Measurements from ENCODE around the gene GIMD1. TPM values are rescaled to one million over a fixed set of nuclear protein-coding genes. Genes with fewer than 3 reads are reported as not detected.
A peak's percentile ranks its signal among the peaks of the same experiment; 100 is the strongest.

GIMD1 gene
- polyA plus RNA-seq, 3 donors: not detected

DNA sequence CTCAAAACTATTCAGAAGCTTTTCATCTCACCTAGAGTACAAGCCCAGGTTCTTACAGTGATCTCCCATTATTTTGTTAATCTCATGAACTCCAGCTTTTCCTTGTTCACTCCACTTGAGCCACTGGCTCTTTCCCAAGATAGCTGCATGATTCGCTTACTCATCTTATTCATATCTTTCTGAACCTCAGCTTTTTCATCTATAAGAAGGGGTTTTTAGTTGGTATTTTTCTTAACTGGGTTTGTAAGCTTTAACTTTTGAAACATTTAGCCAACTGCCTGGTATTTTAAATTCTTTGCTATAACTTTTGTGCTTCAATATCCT, 24.0 kb downstream of the GIMD1 start:
- no CpG with 5 or more reads among the region's 1 CpG for WGBS (ENCODE audit: insufficient coverage)
- Mint-ChIP-seq H3K9me3 (peaks cover 0 to 2% (median 0%) of the 10 kb centered on the region in 7 donors), H3K36me3 (peaks cover 64 to 67% of the 10 kb centered on the region in 2 donors), H3K4me3 (no peak overlapping the region), H3K4me1 (no peaks in the 10 kb centered on the region), H3K27me3 (ENCODE audit: low read depth in 3 of 3) (no peaks in the 10 kb centered on the region), H3K27ac (peak overlapping the region in 1 of 7 donors; percentile 13)
- TF ChIP-seq, protein P1, sequence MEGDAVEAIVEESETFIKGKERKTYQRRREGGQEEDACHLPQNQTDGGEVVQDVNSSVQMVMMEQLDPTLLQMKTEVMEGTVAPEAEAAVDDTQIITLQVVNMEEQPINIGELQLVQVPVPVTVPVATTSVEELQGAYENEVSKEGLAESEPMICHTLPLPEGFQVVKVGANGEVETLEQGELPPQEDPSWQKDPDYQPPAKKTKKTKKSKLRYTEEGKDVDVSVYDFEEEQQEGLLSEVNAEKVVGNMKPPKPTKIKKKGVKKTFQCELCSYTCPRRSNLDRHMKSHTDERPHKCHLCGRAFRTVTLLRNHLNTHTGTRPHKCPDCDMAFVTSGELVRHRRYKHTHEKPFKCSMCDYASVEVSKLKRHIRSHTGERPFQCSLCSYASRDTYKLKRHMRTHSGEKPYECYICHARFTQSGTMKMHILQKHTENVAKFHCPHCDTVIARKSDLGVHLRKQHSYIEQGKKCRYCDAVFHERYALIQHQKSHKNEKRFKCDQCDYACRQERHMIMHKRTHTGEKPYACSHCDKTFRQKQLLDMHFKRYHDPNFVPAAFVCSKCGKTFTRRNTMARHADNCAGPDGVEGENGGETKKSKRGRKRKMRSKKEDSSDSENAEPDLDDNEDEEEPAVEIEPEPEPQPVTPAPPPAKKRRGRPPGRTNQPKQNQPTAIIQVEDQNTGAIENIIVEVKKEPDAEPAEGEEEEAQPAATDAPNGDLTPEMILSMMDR (IDR thresholded peaks at IDR 0.05): no peak
- Histone ChIP-seq H2AFZ (ENCODE audit: insufficient read depth, low read depth, low read length, poor library complexity, severe bottlenecking) (no peak overlapping the region), H3K36me3 (replicated peaks in 1 of 2; ENCODE audit: control insufficient read depth in 1 of 2, insufficient read depth in 2 of 2, low read length in 2 of 2) (peaks cover 46 to 86% of the 10 kb centered on the region in 2 donors), H3K9ac (ENCODE audit: insufficient read depth, low read length, poor library complexity, severe bottlenecking) (no peak overlapping the region), H3K4me1 (ENCODE audit: control insufficient read depth in 1 of 2, insufficient read depth in 2 of 2, low read length in 2 of 2) (no peaks in the 10 kb centered on the region), H3K9me3 (replicated peaks in 1 of 2; ENCODE audit: control insufficient read depth in 1 of 2, insufficient read depth in 1 of 2, low read length in 2 of 2) (no peaks in the 10 kb centered on the region), H3K27me3 (ENCODE audit: control insufficient read depth in 2 of 2, insufficient read depth in 2 of 2, low read length in 2 of 2) (no peaks in the 10 kb centered on the region), H3K4me2 (replicated peaks; ENCODE audit: extremely low read depth, low read length, poor library complexity, severe bottlenecking) (no peak overlapping the region), H3K79me2 (ENCODE audit: insufficient read depth, low read length) (peaks cover 23% of the 10 kb centered on the region), H3K27ac (ENCODE audit: low read depth in 1 of 2, low read length in 2 of 2) (no peak overlapping the region), H3K4me3 (replicated peaks in 1 of 3; ENCODE audit: low read depth in 2 of 3, low read length in 3 of 3) (no peak overlapping the region), H4K20me1 (ENCODE audit: insufficient read depth, low read length) (peaks cover 40% of the 10 kb centered on the region)
- no peak for DNase-seq
- intact Hi-C loops (cut with micrococcal nuclease): no loop called here

DNA sequence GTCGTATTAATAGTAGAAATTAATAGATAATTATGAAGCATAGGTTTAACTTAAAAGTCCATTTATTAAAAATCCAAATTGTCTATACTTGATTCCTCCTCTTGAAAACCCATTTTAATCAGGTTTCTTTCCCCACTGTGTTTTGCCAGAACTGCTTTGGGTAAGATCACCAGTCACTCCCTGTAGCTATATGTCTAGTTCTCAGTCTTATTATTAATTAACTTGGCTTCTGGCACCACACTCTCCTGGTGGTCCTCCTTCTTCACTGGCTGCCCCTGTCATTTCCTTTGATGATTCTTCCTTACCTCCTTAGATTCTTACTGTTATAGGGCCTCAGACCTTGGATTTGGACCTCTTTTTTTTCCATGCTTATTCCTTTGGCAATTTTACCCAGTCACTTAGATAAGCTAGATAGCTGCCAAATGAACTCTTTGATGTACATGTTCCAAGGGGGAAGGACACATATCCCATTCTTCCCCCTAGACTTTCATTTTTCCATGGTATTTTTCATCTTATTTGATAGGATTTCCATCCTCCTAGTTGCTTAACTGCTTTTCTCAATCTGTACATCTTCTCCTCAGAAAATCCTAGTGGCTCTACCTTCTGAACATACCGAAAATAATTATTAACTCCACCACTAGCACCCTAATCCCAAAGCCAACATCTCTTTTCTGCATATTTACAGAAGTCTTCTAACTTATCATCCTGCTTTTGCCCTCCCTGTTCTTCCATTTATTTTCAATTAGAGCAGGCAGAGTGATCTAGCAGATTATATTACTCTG, 24.5 kb downstream of the GIMD1 start:
- Histone ChIP-seq H3K27ac (ENCODE audit: low read depth in 1 of 2, low read length in 2 of 2) (no peak overlapping the region), H3K4me2 (replicated peaks; ENCODE audit: extremely low read depth, low read length, poor library complexity, severe bottlenecking) (no peak overlapping the region), H3K4me1 (ENCODE audit: control insufficient read depth in 1 of 2, insufficient read depth in 2 of 2, low read length in 2 of 2) (no peaks in the 10 kb centered on the region), H3K9ac (ENCODE audit: insufficient read depth, low read length, poor library complexity, severe bottlenecking) (no peak overlapping the region), H3K36me3 (replicated peaks in 1 of 2; ENCODE audit: control insufficient read depth in 1 of 2, insufficient read depth in 2 of 2, low read length in 2 of 2) (peaks cover 46 to 86% of the 10 kb centered on the region in 2 donors), H3K79me2 (ENCODE audit: insufficient read depth, low read length) (peaks cover 23% of the 10 kb centered on the region), H3K4me3 (replicated peaks in 1 of 3; ENCODE audit: low read depth in 2 of 3, low read length in 3 of 3) (no peak overlapping the region), H2AFZ (ENCODE audit: insufficient read depth, low read depth, low read length, poor library complexity, severe bottlenecking) (no peak overlapping the region), H3K9me3 (replicated peaks in 1 of 2; ENCODE audit: control insufficient read depth in 1 of 2, insufficient read depth in 1 of 2, low read length in 2 of 2) (no peaks in the 10 kb centered on the region), H3K27me3 (ENCODE audit: control insufficient read depth in 2 of 2, insufficient read depth in 2 of 2, low read length in 2 of 2) (no peaks in the 10 kb centered on the region), H4K20me1 (ENCODE audit: insufficient read depth, low read length) (peaks cover 40% of the 10 kb centered on the region)
- H3K9me3 Mint-ChIP-seq: peaks cover 0 to 2% (median 0%) of the 10 kb centered on the region in 7 donors
- peak overlapping the region in 3 of 7 donors; percentile 13 to 70 (median 28) for H3K27ac Mint-ChIP-seq
- intact Hi-C loops (cut with micrococcal nuclease): no loop called here
- DNase-seq: no peak
- H3K4me1 Mint-ChIP-seq: no peaks in the 10 kb centered on the region
- no peak overlapping the region for H3K4me3 Mint-ChIP-seq
- no peaks in the 10 kb centered on the region for H3K27me3 Mint-ChIP-seq (ENCODE audit: low read depth in 3 of 3)
- WGBS (ENCODE audit: insufficient coverage): 100% methylated on average over 1 of the region's 2 CpGs
- TF ChIP-seq, protein P1 (IDR thresholded peaks at IDR 0.05): no peak
- peaks cover 65 to 68% of the 10 kb centered on the region in 2 donors for H3K36me3 Mint-ChIP-seq

Measured in CD14-positive monocyte (primary cell).